ENCODE data around the gene COP1.
"Not testable (repeated sequence)": the region's sequence is repeated elsewhere in the genome, so short reads cannot be mapped to it uniquely, and the experiment has no call there.

The COP1 gene

DNA sequence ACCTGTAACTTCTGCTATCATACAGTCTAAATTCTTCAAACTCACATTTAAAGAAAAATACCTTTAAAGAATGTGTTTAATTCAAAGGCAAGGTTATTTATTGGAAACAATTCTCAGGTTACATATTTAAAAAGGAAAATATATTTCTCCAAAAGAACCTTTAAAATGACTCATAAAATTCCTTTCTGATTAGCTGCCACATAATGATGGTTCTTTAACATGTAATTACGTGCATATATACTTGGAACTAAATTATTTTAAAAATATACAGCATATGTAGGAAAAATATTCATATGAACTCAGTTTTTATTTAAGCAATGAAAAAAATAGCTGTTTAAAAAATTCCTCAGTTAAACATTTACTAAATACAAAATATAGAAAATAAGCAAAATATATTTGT, 173.6 kb downstream of the COP1 start:
- no peak for DNase-seq (ENCODE audit: low spot score)

DNA sequence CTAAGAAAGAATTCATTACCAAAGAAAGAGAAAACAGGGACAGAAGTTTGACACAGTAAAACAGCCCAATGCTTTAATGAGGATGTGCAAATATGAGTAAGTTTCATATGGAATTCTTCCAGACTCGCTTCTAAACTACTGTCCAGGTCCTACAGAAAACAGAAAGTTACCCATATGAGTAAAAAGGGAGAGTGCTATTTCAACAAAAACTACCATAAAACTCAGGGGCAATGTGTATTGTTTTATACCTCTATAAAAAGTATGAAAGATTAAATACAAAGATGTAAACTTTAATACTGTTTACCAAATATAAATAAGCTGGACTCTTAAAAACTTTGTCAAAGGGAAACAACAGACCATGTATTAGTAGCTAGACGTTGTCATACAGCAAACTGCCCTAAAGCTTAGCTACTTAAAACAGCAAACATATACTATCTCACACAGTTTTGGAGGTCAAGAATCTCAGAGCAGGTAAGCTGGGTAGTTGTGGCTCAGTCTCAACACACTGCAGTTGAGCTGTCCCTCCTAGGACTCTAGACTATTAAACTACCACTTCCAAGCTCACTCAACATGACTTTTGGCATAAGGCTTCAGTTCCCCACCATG, 174.9 kb downstream of the COP1 start:
- no peak for DNase-seq (ENCODE audit: low spot score)

DNA sequence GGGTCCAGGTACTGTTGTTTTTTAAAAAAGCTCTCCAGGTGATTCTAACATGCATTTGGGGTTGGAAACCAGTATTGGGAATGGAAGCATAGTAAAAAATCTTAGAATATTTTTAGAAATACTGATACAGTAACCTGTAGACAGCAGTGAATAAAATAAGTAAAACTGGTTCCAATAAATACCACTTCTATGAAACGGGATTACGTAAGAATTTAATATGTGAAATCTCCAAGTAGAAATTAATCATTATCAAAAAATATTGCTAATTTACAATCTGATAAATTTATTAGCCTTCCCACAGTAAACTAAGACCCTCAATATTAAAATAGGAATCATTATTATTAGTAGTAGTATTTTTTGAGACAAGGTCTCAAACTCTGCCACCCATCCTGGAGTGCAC, 177.5 kb downstream of the COP1 start:
- DNase-seq (ENCODE audit: low spot score), result no peak

DNA sequence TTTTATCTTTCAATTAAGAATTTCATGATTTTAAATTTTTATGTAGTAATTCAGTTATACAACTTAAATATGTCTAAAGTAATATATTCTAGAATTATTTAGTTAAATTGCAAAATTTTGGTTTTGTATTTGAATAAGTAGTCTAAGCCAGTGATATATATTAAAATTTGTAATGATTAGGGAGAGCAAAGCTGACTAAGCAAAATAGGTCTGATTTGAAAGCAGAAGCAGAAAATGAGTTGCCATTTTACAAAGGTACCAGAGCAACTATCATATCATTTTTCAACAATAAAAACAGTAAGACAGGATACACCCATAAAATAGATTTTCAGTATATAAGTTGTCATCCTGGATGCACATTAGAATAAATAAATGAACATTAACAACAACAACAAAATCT, 177.9 kb downstream of the COP1 start:
- DNase-seq (ENCODE audit: low spot score), result no peak

DNA sequence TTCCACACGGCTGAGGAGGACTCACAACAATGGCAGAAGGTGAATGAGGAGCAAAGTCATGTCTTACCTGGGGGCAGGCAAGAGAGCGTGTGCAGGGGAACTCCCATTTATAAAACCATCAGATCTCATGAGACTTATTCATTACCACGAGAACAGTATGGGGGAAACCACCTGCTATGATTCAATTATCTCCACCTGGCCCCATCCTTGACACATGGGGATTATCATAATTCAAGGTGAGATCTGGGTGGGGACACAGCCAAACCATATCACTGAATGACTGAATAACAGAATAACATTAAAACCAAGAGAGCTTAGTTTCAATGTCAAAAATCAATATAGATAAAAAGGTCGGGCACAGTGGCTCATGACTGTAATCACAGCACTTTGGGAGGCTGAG, 179.2 kb downstream of the COP1 start:
- DNase-seq (ENCODE audit: low spot score), result not testable (repeated sequence)

DNA sequence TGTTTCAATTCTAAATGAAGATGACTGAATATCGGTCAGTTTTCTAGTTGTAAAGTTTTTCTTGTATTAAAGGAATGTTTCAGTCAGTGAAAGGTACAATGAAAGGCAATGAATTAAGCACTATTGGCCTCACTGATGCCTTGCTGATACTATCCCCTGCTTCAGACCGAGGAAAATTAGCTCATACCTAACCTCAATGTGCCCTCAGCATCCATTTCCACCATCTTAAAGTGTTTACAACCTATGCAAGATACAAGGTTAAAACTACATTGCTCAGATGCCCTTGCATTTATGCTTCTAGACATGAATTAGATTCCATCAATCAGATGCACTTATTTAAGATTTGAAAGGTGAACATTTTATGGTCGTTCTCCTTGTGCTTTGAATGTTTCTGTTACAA, 184.5 kb downstream of the COP1 start:
- DNase-seq (ENCODE audit: low spot score), result no peak

DNA sequence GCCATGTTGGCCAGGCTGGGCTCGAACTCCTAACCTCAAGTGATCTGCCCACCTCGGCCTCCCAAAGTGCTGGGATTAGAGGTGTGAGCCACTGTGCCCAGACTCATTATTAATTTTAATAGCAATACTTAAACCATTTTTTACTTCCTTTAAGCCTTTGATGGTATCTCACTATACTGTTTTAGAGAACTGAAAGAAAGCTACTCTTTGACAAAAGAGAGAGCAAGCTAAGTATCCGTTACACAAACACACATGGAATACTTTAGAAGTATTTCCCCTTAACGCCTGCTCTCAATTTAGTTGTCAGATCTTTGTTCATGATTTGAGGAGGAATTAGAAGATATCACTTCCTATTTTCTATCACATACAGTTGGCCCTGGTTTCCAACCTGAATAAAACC, 189.4 kb downstream of the COP1 start:
- DNase-seq (ENCODE audit: low spot score), result no peak

DNA sequence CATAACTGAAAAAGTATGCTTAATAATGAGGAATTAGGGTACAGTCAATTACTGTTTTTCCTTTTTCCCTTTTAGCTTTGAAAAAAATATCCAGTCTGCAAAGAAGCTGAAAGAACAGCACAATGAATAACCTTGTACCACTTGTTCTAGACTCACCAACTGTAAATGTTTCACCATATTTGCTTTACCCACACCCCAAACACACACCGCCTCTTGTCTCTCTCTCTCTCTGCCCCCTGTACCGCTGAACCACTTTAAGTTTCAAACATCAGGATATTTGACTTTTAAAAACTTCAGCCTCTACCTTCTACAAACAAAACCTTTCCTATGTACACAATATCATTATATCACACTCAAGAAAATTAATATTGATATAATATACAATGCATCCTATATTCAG, 197.1 kb downstream of the COP1 start:
- no peak for DNase-seq (ENCODE audit: low spot score)

DNA sequence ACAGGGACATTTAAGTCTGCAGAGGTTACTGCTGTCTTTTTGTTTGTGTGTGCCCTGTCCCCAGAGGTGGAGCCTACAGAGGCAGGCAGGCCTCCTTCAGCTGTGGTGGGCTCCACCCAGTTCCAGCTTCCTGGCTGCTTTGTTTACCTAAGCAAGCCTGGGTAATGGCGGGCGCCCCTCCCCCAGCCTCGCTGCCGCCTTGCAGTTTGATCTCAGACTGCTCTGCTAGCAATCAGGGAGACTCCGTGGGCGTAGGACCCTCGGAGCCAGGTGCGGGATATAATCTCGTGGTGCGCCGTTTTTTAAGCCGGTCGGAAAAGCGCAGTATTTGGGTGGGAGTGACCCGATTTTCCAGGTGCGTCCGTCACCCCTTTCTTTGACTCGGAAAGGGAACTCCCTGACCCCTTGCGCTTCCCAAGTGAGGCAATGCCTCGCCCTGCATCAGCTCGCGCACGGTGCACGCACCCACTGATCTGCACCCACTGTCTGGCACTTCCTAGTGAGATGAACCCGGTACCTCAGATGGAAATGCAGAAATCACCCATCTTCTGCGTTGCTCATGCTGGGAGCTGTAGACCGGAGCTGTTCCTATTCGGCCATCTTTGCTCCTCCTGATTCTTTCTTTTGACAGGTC, 199.2 kb downstream of the COP1 start:
- DNase-seq (ENCODE audit: low spot score), result not testable (repeated sequence)

DNA sequence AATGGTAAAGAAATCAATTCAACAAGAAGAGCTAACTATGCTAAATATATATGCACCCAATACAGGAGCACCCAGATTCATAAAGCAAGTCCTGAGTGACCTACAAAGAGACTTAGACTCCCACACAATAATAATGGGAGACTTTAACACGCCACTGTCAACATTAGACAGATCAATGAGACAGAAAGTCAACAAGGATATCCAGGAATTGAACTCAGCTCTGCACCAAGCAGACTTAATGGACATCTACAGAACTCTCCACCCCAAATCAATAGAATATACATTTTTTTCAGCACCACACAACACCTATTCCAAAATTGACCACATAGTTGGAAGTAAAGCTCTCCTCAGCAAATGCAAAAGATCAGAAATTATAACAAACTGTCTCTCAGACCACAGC, 212.4 kb downstream of the COP1 start:
- DNase-seq (ENCODE audit: low spot score), result not testable (repeated sequence)

DNA sequence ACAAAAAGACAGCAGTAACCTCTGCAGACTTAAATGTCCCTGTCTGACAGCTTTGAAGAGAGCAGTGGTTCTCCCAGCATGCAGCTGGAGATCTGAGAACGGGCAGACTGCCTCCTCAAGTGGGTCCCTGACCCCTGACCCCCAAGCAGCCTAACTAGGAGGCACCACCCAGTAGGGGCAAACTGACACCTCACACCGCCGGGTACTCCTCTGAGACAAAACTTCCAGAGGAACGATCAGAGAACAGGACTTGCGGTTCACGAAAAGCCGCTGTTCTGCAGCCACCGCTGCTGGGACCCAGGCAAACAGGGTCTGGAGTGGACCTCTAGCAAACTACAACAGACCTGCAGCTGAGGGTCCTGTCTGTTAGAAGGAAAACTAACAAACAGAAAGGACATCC, 214.3 kb downstream of the COP1 start:
- DNase-seq (ENCODE audit: low spot score), result not testable (repeated sequence)

DNA sequence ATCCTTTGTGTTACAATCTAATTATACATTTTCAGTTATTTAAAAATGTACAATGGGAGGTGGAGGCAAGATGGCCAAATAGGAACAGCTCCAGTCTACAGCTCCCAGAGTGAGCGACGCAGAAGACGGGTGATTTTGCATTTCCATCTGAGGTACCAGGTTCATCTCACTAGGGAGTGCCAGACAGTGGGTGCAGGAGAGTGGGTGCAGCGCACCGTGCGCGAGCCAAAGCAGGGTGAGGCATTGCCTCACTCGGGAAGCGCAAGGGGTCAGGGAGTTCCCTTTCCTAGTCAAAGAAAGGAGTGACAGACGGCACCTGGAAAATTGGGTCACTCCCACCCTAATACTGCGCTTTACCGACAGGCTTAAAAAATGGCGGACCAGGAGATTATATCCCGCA, 214.9 kb downstream of the COP1 start:
- not testable (repeated sequence) for DNase-seq (ENCODE audit: low spot score)

DNA sequence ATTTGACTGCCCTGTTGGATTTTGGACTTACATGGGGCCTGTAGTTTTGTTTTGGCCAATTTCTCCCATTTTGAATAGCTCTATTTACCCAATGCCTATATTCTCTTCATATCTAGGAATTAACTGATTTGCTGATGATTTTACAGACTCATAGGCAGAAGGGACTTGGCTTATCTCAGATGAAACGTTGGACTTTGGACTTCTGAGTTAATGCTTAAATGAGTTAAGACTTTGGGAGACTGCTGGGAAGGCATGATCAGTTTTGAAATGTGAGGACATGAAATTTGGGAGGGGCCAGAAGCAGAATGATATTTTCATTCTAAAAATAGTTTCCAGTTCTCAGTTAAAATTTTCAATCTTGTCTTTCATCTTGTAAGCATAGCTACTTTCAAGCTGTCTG, 222.3 kb downstream of the COP1 start:
- no peak for DNase-seq (ENCODE audit: low spot score)

DNA sequence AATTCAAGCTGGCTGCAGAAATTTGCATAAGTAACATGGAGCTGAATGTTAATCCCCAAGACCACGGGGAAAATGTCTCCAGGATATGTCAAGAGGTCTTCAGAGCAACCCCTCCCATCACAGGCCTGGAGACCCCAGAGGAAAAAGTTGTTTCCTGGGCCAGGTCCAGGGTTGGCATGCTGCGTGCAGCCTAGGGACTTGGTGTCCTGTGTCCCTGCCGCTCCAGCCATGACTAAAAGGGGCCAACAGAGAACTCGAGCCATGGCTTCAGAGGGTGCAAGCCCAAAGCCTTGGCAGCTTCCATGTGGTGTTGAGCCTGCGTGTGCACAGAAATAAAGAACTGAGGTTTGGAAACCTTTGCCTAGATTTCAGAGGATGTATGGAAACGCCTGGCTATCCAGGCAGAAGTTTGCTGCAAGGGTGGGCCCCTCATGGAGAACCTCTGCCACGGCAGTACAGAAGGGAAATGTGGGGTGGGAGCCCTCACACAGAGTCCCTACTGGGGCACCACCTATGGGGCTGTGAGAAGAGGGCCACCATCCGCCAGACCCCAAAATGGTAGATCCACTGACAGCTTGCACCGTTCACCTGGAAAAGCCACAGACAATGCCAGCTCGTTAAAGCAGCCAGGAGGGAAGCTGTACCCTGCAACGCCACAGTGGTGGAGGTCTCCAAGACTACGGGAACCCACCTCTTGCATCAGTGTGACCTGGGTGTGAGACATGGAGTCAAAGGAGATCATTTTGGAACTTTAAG, 222.9 kb downstream of the COP1 start:
- DNase-seq (ENCODE audit: low spot score), result no peak

DNA sequence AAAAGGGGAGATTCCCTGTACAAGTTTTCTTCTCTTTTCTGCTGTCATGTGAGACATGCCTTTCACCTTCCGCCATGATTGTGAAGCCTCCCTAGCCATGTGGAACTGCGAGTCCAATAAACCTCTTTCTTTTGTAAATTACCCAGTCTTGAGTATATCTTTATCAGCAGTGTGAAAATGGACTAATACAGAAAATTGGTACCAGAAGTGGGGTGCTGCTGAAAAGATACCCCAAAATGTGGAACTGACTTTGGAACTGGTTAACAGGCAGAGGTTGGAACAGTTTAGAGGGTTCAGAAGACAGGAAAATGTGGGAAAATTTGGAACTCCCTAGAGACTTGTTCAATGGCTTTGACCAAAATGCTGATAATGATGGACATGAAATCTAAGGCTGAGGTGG, 223.7 kb downstream of the COP1 start:
- DNase-seq (ENCODE audit: low spot score), result not testable (repeated sequence)

DNA sequence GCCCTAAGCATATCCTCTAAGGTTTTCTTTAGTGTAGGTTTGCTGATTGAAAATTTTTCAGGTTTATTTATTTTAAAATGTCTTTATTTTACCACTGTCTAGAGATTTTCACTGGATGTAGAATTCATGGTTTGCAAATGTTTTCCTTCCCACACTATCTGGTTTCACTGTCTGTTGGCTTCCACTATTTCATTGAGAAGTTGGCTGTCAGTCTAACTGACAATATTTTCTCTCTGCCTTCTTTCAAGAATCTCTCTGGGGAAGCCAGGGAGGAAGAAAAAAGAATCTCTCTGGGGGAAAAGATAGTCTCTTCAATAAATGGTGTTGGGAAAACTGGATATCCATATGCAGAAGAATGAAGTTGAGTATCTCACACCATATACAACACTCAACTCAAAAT, 226.0 kb downstream of the COP1 start:
- DNase-seq (ENCODE audit: low spot score), result no peak

DNA sequence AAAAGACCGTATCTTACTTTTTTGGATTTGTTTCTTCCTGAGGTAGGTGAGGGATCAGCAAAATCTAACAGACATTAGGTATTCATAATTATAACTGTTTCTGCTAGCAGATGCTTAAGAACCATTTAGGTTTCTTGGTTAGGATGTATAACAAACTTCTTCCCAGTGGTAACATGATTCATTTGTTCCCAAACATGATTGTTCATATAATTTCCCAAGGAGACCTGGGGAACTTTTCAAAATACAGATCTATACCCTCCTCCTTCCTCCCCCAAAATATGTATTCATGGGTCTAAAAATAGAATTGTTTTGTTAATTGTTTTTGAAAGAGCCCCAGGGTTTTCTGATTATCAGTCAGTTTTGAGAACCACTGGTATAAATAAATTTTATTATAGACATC, 228.2 kb downstream of the COP1 start:
- DNase-seq (ENCODE audit: low spot score), result no peak

DNA sequence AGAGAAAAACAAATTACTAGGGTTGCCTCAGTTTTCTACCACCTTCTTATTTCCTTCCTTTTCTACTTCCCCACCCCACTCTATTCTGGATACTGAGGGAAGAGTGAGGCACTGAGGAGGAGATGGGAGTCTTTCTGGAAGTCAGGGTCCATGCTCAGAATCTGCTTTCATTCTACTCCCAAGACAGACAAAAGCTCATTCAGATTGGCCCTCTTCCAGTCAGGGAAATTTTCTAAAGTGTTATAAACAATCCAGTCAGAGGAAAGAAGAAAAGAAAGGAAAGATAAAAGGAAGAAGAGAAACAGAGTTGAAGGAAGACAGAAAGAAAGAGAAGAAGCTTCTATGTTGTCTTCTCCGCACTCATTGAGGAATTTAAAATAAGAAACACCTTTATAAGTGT, 228.6 kb downstream of the COP1 start:
- DNase-seq (ENCODE audit: low spot score), result no peak

DNA sequence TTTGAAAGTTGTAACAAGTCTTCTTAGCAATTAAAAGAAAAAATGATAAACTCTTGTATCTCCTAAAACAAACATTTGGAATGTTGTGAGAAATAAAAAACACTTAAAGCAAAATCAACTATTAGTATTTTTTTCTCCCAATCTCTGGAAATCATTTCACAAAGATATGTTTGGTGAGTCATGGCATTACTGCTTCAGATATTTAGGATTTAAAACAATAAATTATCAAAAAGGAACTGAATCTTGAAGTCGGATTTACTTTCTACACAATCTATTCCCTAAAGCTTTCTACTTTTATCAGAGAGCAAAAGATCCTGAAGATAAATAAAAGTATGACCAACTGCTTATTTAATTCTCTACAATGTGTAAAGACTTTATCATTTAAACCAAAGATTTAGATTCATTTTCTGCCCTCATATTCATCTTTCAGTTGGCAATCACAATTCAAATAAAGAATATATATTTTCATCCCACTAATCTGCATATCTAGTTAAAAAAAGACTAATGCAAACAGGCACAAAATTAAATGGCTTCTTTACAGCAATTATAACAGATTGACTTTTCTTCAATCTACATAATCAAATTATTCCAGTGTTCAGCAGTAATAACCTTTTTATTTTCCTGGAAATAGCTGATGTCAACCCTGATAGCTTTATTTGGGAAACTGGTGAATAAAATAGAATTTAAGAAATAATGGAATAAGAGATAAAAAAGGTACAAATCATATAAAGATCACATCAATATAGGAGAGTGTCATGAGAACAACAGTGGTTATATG, 230.0 kb downstream of the COP1 start:
- no peak for DNase-seq (ENCODE audit: low spot score)

DNA sequence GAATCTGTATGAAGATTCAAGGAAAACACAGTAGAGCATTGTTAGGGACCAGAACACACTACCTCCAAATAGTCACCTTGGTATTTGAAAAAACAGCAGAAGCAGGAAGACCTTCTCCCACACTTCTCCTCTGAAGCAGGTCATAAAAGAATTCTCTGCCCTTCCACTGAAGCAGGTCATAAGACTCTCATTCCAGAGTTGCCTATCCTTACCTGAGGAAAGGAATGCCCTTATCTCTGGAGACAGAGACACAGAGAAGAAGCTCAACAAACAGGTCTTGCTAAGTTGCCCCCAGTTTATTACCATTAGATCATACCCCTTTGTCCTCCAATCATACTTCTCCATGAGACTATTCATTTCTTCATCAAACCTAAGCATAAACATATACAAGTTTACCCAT, 237.9 kb downstream of the COP1 start:
- DNase-seq (ENCODE audit: low spot score), result no peak

DNA sequence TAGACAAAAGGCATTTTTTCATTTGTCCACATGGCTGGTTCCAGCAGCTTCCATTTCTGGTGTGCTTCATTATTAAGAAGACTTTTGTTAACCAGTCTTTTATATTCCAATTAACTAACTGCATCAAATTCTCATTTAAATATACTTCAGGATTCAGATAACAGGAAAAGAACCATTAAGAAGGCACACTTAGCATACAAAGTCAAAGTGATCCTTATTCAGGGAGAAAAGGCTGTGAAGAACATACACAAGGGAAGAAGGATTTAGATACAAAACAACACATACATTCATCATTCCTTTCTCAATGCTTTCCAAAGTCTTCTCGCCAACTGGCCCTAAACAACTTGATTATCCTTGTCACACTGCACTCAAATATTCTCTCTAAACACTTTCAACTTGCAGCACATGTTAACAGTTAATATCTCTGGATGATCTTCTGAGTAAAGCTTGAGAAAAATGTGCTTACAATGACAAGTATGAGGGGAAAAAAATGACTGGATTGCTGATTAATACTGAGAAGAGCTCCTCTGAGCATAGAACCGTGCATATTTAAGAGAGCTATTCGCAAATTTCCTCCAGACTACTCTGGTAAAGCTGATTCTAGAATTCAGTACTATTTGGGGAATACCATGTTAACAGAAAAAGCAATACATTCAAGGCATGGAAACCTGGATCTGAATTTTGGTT, 238.5 kb downstream of the COP1 start:
- DNase-seq (ENCODE audit: low spot score), result no peak

DNA sequence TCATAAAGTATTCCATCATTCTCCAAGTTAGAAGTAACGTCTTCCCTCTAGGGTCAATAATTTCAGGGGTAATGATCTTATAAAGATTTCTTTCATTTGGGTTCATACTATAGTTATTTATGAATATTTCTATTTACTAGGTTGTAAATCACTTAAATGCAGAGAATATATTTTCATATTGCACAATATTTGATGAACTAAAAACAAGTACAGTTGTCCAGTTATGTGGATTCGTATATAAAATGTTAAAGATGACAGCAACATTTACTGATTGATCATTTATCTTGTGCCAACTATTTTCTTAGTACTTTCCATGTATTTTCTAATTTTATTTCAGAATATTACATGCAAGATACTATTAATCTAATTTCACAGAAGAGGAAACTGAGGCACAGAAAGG, 243.3 kb downstream of the COP1 start:
- DNase-seq (ENCODE audit: low spot score), result no peak
